Measurements from ENCODE around the gene ZNF792.
"Not testable (repeated sequence)": the region's sequence is repeated elsewhere in the genome, so short reads cannot be mapped to it uniquely, and the experiment has no call there.

The ZNF792 gene

GRCh38 chr19:34925278-34925855, 38.7 kb downstream of the ZNF792 start:
- no peak for DNase-seq (ENCODE audit: low read depth in 2 of 2)

GRCh38 chr19:34920090-34920786, 43.8 kb downstream of the ZNF792 start:
- not testable (repeated sequence) for DNase-seq (ENCODE audit: low read depth in 2 of 2)

GRCh38 chr19:34918190-34918589, 45.8 kb downstream of the ZNF792 start:
- no peak for DNase-seq (ENCODE audit: low read depth in 2 of 2)

GRCh38 chr19:34917144-34917543, 46.9 kb downstream of the ZNF792 start:
- DNase-seq (ENCODE audit: low read depth in 2 of 2): not testable (repeated sequence)

GRCh38 chr19:34910770-34911169, 53.3 kb downstream of the ZNF792 start:
- no peak for DNase-seq (ENCODE audit: low read depth in 2 of 2)
